Fibroblast of the aortic adventitia (primary cell): Measurements from ENCODE around the gene ANXA1. TPM values are rescaled to one million over a fixed set of nuclear protein-coding genes. Genes with fewer than 3 reads are reported as not detected.

Source experiments
- DNase-seq: peaks from one replicate; pipeline ENCODE4 v3.0.0-alpha.2; 2010; ENCODE audit warnings: low read depth
- H3K4me3 ChIP-seq: 2 replicates; pipeline ENCODE4 v1.5.1; 2011; ENCODE audit warnings: low read depth, mild to moderate bottlenecking, control low read depth, low read length, moderate library complexity
- CTCF ChIP-seq: IDR thresholded peaks from 2 replicates; pipeline ENCODE4 v1.5.1; 2011; ENCODE audit warnings: mild to moderate bottlenecking, low read length, control low read depth, inconsistent platforms; ENCODE audit not compliant: insufficient read depth
- total RNA-seq: library from RNA; depleted of rRNA; stranded (reverse); fragments of >200 nt; gene quantifications from 2 replicates; pipeline ENCODE4 v1.2.3, GENCODE V29; 2012; ENCODE audit warnings: low replicate concordance

The ANXA1 gene
- total RNA-seq, 1 donor = 923 TPM

- DNase-seq = no peak
- no peak overlapping the region for H3K4me3 ChIP-seq
- TF ChIP-seq CTCF = peak; percentile 32
Observed at GRCh38 chr9:73199886-73200285, 48.2 kb downstream of the ANXA1 start.

GRCh38 chr9:73200694-73201452 is 49.2 kb downstream of the ANXA1 start:
- TF ChIP-seq CTCF = peak; percentile 58
- H3K4me3 ChIP-seq = no peak overlapping the region
- DNase-seq = peak; percentile 54

- H3K4me3 ChIP-seq = no peak overlapping the region
- TF ChIP-seq CTCF = no peak
- no peak for DNase-seq
Observed at GRCh38 chr9:73202980-73203379, 51.3 kb downstream of the ANXA1 start.

GRCh38 chr9:73204936-73205335 is 53.3 kb downstream of the ANXA1 start:
- no peak overlapping the region for H3K4me3 ChIP-seq
- DNase-seq = no peak
- no peak for TF ChIP-seq CTCF

- DNase-seq = no peak
- no peak for TF ChIP-seq CTCF
- H3K4me3 ChIP-seq = no peak overlapping the region
Observed at GRCh38 chr9:73206851-73207250, 55.2 kb downstream of the ANXA1 start.

- no peak for DNase-seq
- TF ChIP-seq CTCF = no peak
- no peak overlapping the region for H3K4me3 ChIP-seq
Observed at GRCh38 chr9:73210886-73211666, 59.4 kb downstream of the ANXA1 start.
